ENCODE results near the gene NAT14. TPM values are rescaled to one million over a fixed set of nuclear protein-coding genes. Genes with fewer than 3 reads are reported as not detected.

Gene NAT14
- total and polyA plus RNA-seq, 2 donors (not counting 3 experiments of a cell fraction or from before 2014, with no cell fraction given), result 39.1 to 44.7 TPM

- TF ChIP-seq EZH2 (IDR thresholded peaks at IDR 0.05; ENCODE audit: borderline replicate concordance, low read depth, low read length, severe bottlenecking), result no peak
- TF ChIP-seq MAX (IDR thresholded peaks at IDR 0.05; ENCODE audit: insufficient read depth, insufficient read length), result no peak
- no peak for TF ChIP-seq MYC (IDR thresholded peaks at IDR 0.05; ENCODE audit: low read depth, low read length)
- no peak for TF ChIP-seq GATA2 (IDR thresholded peaks at IDR 0.05; ENCODE audit: insufficient read depth, insufficient read length, low read depth, low read length)
- TF ChIP-seq CTCF (IDR thresholded peaks at IDR 0.05; ENCODE audit: extremely low read depth in 1 of 2, insufficient read depth in 1 of 2, low read depth in 1 of 2, low read length in 2 of 2), result no peak
- TF ChIP-seq FOS (IDR thresholded peaks at IDR 0.05; ENCODE audit: borderline replicate concordance, insufficient read depth, low read length), result no peak
- TF ChIP-seq JUN (IDR thresholded peaks at IDR 0.05; ENCODE audit: borderline replicate concordance, insufficient read depth, insufficient read length, low read depth), result no peak
- no peak for TF ChIP-seq POLR2AphosphoS5 (IDR thresholded peaks at IDR 0.05; ENCODE audit: insufficient read depth, low read depth, low read length)
- TF ChIP-seq POLR2A (IDR thresholded peaks at IDR 0.05; ENCODE audit: low read depth, low read length), result no peak
- H3K27ac ChIP-seq (ENCODE audit: insufficient read depth, low read depth, low read length), result no peak overlapping the region
- no peaks in the 10 kb centered on the region for H4K20me1 ChIP-seq (replicated peaks; ENCODE audit: control insufficient read depth, extremely low read depth, insufficient read depth, low read length)
- intact Hi-C loops (cut with micrococcal nuclease) (no loop called here), dilution Hi-C loops (cut with MboI; ENCODE audit: extremely low pct_ligation_motif_present, low sequenced_read_pairs) (no loop called here)
- H3K4me1 ChIP-seq (ENCODE audit: control insufficient read depth, extremely low read depth, insufficient read depth, low read length), result no peaks in the 10 kb centered on the region
- ChIA-PET POLR2A (interaction anchor here (0.5 to 0.6 kb wide), 2 partner anchors 13 to 182 kb away, joined by 3 to 7 read pairs; no protein-coding TSS in a partner anchor), CTCF (interaction anchor here (0.6 to 5.5 kb wide), 3 partner anchors 10 to 89 kb away, joined by 3 to 38 read pairs (median 17); no protein-coding TSS in a partner anchor)
- no TSS peak for BruUV-seq (replicated peaks)
- H3K36me3 ChIP-seq (ENCODE audit: control insufficient read depth in 2 of 2, extremely low read depth in 1 of 2, insufficient read depth in 2 of 2, low read length in 2 of 2), result no peaks in the 10 kb centered on the region
- no peak for FAIRE-seq
- H3K4me3 ChIP-seq (replicated peaks in 1 of 3; ENCODE audit: insufficient read depth in 1 of 3, low read depth in 1 of 3, low read length in 3 of 3), result no peak overlapping the region
- H3K9me1 ChIP-seq (replicated peaks; ENCODE audit: control insufficient read depth, extremely low read depth, insufficient read depth, low read length), result no peaks in the 10 kb centered on the region
- no peaks in the 10 kb centered on the region for H3K27me3 ChIP-seq (ENCODE audit: control insufficient read depth in 2 of 2, insufficient read depth in 2 of 2, low read length in 2 of 2)
- H3K79me2 ChIP-seq (ENCODE audit: control insufficient read depth, insufficient read depth, low read length), result no peaks in the 10 kb centered on the region
- H3K4me2 ChIP-seq (ENCODE audit: insufficient read depth, low read length), result no peak overlapping the region
- H3K9ac ChIP-seq (replicated peaks; ENCODE audit: extremely low read depth, insufficient read depth, low read length), result no peak overlapping the region
- H3K9me3 ChIP-seq (replicated peaks; ENCODE audit: control insufficient read depth, insufficient read depth, low read length), result no peaks in the 10 kb centered on the region
- H2AFZ ChIP-seq (ENCODE audit: low read depth, low read length), result peak overlapping the region; percentile 40
- no peak for DNase-seq (ENCODE audit: low read depth, low spot score)
These were observed 8.7 kb downstream of the NAT14 start for GRCh38 chr19:55493645-55494171.
